Measurements from ENCODE around the gene SNAPIN.

SNAPIN gene

GRCh38 chr1:153648000-153648643 is 10.4 kb upstream of the SNAPIN start:
- no peak for DNase-seq (ENCODE audit: insufficient read length, low spot score)
- TF ChIP-seq CTCF (IDR thresholded peaks at IDR 0.05; ENCODE audit: insufficient read depth, missing control alignments), result no peak
- no peak for FAIRE-seq

GRCh38 chr1:153649137-153649862 is 9.2 kb upstream of the SNAPIN start:
- DNase-seq (ENCODE audit: insufficient read length, low spot score) (no peak), FAIRE-seq (no peak)
- no peak for TF ChIP-seq CTCF (IDR thresholded peaks at IDR 0.05; ENCODE audit: insufficient read depth, missing control alignments)

GRCh38 chr1:153649863-153650235 is 8.7 kb upstream of the SNAPIN start:
- DNase-seq (ENCODE audit: insufficient read length, low spot score) (no peak), FAIRE-seq (no peak)
- no peak for TF ChIP-seq CTCF (IDR thresholded peaks at IDR 0.05; ENCODE audit: insufficient read depth, missing control alignments)

GRCh38 chr1:153651771-153652170 is 6.7 kb upstream of the SNAPIN start:
- no peak for TF ChIP-seq CTCF (IDR thresholded peaks at IDR 0.05; ENCODE audit: insufficient read depth, missing control alignments)
- DNase-seq (ENCODE audit: insufficient read length, low spot score) (no peak), FAIRE-seq (no peak)

GRCh38 chr1:153652805-153653500 is 5.5 kb upstream of the SNAPIN start:
- FAIRE-seq, result no peak
- DNase-seq (ENCODE audit: insufficient read length, low spot score), result no peak
- no peak for TF ChIP-seq CTCF (IDR thresholded peaks at IDR 0.05; ENCODE audit: insufficient read depth, missing control alignments)

- FAIRE-seq (no peak), DNase-seq (ENCODE audit: insufficient read length, low spot score) (no peak)
- TF ChIP-seq CTCF (IDR thresholded peaks at IDR 0.05; ENCODE audit: insufficient read depth, missing control alignments), result no peak
Observed at GRCh38 chr1:153655333-153655732, 3.2 kb upstream of the SNAPIN start.

- no peak for TF ChIP-seq CTCF (IDR thresholded peaks at IDR 0.05; ENCODE audit: insufficient read depth, missing control alignments)
- no peak for FAIRE-seq
Observed at GRCh38 chr1:153659175-153659534, 652 bp downstream of the SNAPIN start.

More at GRCh38 chr1:153659175-153659534, 652 bp downstream of the SNAPIN start:
- DNase-seq (ENCODE audit: insufficient read length, low spot score), result no peak
